Measurements from ENCODE around the gene OMD. TPM values are rescaled to one million over a fixed set of nuclear protein-coding genes. Genes with fewer than 3 reads are reported as not detected.

The OMD gene, protein sequence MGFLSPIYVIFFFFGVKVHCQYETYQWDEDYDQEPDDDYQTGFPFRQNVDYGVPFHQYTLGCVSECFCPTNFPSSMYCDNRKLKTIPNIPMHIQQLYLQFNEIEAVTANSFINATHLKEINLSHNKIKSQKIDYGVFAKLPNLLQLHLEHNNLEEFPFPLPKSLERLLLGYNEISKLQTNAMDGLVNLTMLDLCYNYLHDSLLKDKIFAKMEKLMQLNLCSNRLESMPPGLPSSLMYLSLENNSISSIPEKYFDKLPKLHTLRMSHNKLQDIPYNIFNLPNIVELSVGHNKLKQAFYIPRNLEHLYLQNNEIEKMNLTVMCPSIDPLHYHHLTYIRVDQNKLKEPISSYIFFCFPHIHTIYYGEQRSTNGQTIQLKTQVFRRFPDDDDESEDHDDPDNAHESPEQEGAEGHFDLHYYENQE
- total RNA-seq: not detected in 2 replicates
- long read RNA-seq: 0 reads

- Mint-ChIP-seq H3K4me1 (ENCODE audit: low read depth) (peaks cover 2% of the 10 kb centered on the region), H3K27ac (no peak within 1 kb of the TSS), H3K4me3 (ENCODE audit: low read depth) (no peak within 1 kb of the TSS), H3K9me3 (ENCODE audit: low read depth) (no peaks in the 10 kb centered on the region), H3K27me3 (no peaks in the 10 kb centered on the region), H3K36me3 (ENCODE audit: insufficient read depth) (no peaks in the 10 kb centered on the region)
- no peak for DNase-seq (ENCODE audit: low spot score, unreplicated experiment)
- no peak for TF ChIP-seq CTCF (IDR thresholded peaks at IDR 0.05; ENCODE audit: unreplicated experiment)
Measured at GRCh38 chr9:92424340-92424739, at the start of gene OMD. OMD (minus strand) TSS chr9:92424471; CDS start chr9:92417558, 6,913 bp downstream.

GRCh38 chr9:92468206-92468605 lies 43.9 kb upstream of the OMD start:
- no peak for DNase-seq (ENCODE audit: low spot score, unreplicated experiment)
- Mint-ChIP-seq H3K4me3 (ENCODE audit: low read depth) (no peak overlapping the region), H3K27ac (no peak overlapping the region), H3K9me3 (ENCODE audit: low read depth) (no peaks in the 10 kb centered on the region), H3K36me3 (ENCODE audit: insufficient read depth) (no peaks in the 10 kb centered on the region), H3K4me1 (ENCODE audit: low read depth) (peaks cover 10% of the 10 kb centered on the region), H3K27me3 (peaks cover 21% of the 10 kb centered on the region)
- no peak for TF ChIP-seq CTCF (IDR thresholded peaks at IDR 0.05; ENCODE audit: unreplicated experiment)

DNA sequence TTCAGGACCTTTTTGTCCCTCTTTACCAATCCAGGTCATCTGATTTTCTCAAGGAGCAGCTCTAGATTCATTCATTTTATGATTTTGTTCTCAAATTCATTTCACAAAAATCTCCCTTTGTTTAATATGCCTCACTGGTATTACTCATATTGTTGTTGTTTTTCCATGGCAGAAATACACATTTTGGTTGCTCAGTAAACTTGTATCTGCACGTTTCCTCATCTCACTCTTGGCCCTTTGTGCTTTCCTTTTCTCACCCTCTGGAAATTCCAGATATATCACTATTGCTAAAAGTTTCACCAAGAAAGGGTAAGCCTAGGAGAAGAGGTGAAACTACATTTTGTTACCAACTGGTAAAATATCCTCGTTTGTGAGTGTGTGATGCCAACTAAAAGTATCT lies 43.2 kb upstream of the OMD start:
- Mint-ChIP-seq H3K27me3 (peaks cover 28% of the 10 kb centered on the region), H3K4me3 (ENCODE audit: low read depth) (no peak overlapping the region), H3K4me1 (ENCODE audit: low read depth) (peaks cover 11% of the 10 kb centered on the region), H3K36me3 (ENCODE audit: insufficient read depth) (no peaks in the 10 kb centered on the region), H3K27ac (no peak overlapping the region), H3K9me3 (ENCODE audit: low read depth) (no peaks in the 10 kb centered on the region)
- TF ChIP-seq CTCF (IDR thresholded peaks at IDR 0.05; ENCODE audit: unreplicated experiment): no peak
- no peak for DNase-seq (ENCODE audit: low spot score, unreplicated experiment)

DNA sequence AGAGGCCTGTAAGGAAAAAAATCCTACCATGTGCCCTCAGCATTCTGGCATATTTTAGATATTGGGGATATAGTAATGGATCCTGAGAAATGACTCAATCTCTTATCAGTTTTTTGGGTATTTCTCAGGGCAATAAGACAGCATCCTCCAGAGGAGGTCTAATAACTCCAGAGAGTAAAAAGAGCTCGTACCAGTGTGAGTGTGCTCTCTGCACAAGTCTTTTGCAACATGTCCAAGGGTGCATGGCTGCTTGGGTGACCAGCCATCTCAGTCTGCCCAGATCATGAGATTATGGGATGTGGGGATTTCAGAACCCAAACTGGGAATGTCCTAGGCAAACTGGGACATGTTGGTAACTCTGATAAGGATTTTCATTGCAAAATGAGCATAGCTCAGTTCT lies 42.8 kb upstream of the OMD start:
- H3K27ac Mint-ChIP-seq: no peak overlapping the region
- no peak for DNase-seq (ENCODE audit: low spot score, unreplicated experiment)
- H3K4me3 Mint-ChIP-seq (ENCODE audit: low read depth): no peak overlapping the region

GRCh38 chr9:92463984-92464383 lies 39.7 kb upstream of the OMD start:
- H3K27me3 Mint-ChIP-seq: peaks cover 43% of the 10 kb centered on the region
- H3K27ac Mint-ChIP-seq: no peak overlapping the region
- H3K9me3 Mint-ChIP-seq (ENCODE audit: low read depth): no peaks in the 10 kb centered on the region
- peaks cover 11% of the 10 kb centered on the region for H3K4me1 Mint-ChIP-seq (ENCODE audit: low read depth)
- H3K4me3 Mint-ChIP-seq (ENCODE audit: low read depth): no peak overlapping the region
- TF ChIP-seq CTCF (IDR thresholded peaks at IDR 0.05; ENCODE audit: unreplicated experiment): no peak
- no peak for DNase-seq (ENCODE audit: low spot score, unreplicated experiment)
- no peaks in the 10 kb centered on the region for H3K36me3 Mint-ChIP-seq (ENCODE audit: insufficient read depth)

More for the DNA sequence above, 42.8 kb upstream of the OMD start:
- Mint-ChIP-seq H3K9me3 (ENCODE audit: low read depth) (no peaks in the 10 kb centered on the region), H3K36me3 (ENCODE audit: insufficient read depth) (no peaks in the 10 kb centered on the region), H3K27me3 (peaks cover 32% of the 10 kb centered on the region), H3K4me1 (ENCODE audit: low read depth) (peaks cover 11% of the 10 kb centered on the region)
- TF ChIP-seq CTCF (IDR thresholded peaks at IDR 0.05; ENCODE audit: unreplicated experiment): no peak
